CD14-positive monocyte (primary cell): ENCODE measurements around the gene PREP. TPM values are rescaled to one million over a fixed set of nuclear protein-coding genes. Genes with fewer than 3 reads are reported as not detected.

Experiments used
- DNase-seq, 3 donors: peaks; one replicate each; pipeline ENCODE4 v3.0.0-alpha.2; 2011 to 2022
- H2AFZ ChIP-seq: 2 replicates; pipeline ENCODE4 v1.6.0; 2012; ENCODE audit warnings: mild to moderate bottlenecking, low read depth, low read length, inconsistent platforms; ENCODE audit not compliant: insufficient read depth, poor library complexity, severe bottlenecking
- H3K27ac ChIP-seq, 2 donors: 1 replicate in 1 of 2; 2 replicates in 1 of 2; pipeline ENCODE4 v1.5.1; 2012 to 2013; ENCODE audit warnings: low read length in 2 of 2, control low read depth in 1 of 2, inconsistent platforms in 1 of 2, low read depth in 1 of 2, mild to moderate bottlenecking in 1 of 2
- H3K27me3 ChIP-seq, 2 donors: one replicate each; pipeline versions ENCODE4 v1.6.0 to v1.6.1; 2011 to 2013; ENCODE audit warnings: low read length in 2 of 2; ENCODE audit not compliant: control insufficient read depth in 2 of 2, insufficient read depth in 2 of 2
- H3K36me3 ChIP-seq, 2 donors: replicated peaks in 1 of 2; 1 replicate in 1 of 2; 2 replicates in 1 of 2; pipeline versions ENCODE4 v1.5.1 to v1.6.1; 2012 to 2013; ENCODE audit warnings: low read length in 2 of 2, control low read depth in 1 of 2, inconsistent platforms in 1 of 2, mild to moderate bottlenecking in 1 of 2; ENCODE audit not compliant: insufficient read depth in 2 of 2, control insufficient read depth in 1 of 2
- H3K4me1 ChIP-seq, 2 donors: 1 replicate in 1 of 2; 2 replicates in 1 of 2; pipeline versions ENCODE4 v1.5.1 to v1.6.1; 2012 to 2013; ENCODE audit warnings: low read length in 2 of 2, control low read depth in 1 of 2, inconsistent platforms in 1 of 2, mild to moderate bottlenecking in 1 of 2, moderate library complexity in 1 of 2; ENCODE audit not compliant: insufficient read depth in 2 of 2, control insufficient read depth in 1 of 2
- H3K4me2 ChIP-seq: replicated peaks from 2 replicates; pipeline ENCODE3; 2012; ENCODE audit warnings: low read length, moderate library complexity, mild to moderate bottlenecking; ENCODE audit not compliant: poor library complexity, severe bottlenecking; ENCODE audit errors: extremely low read depth
- H3K4me3 ChIP-seq, 3 experiments: fragments of 200-600 bp in 1 of 3; sonication (generic) in 1 of 3; replicated peaks in 1 of 3; 1 replicate in 2 of 3; 2 replicates in 1 of 3; pipeline ENCODE4 v1.5.1; 2011 to 2013; ENCODE audit warnings: low read length in 3 of 3, mild to moderate bottlenecking in 3 of 3, control low read depth in 2 of 3, low read depth in 2 of 3, inconsistent platforms in 1 of 3, moderate library complexity in 1 of 3
- H3K79me2 ChIP-seq: 2 replicates; pipeline ENCODE4 v1.6.0; 2012; ENCODE audit warnings: mild to moderate bottlenecking, control low read depth, inconsistent platforms, low read length, moderate library complexity; ENCODE audit not compliant: insufficient read depth
- H3K9ac ChIP-seq: 2 replicates; pipeline ENCODE4 v1.6.0; 2017; ENCODE audit warnings: low read length, mild to moderate bottlenecking; ENCODE audit not compliant: insufficient read depth, poor library complexity, severe bottlenecking
- H3K9me3 ChIP-seq, 2 donors: replicated peaks in 1 of 2; 1 replicate in 1 of 2; 2 replicates in 1 of 2; pipeline versions ENCODE4 v1.5.1 to v1.6.1; 2012 to 2013; ENCODE audit warnings: low read length in 2 of 2, control low read depth in 1 of 2; ENCODE audit not compliant: control insufficient read depth in 1 of 2, insufficient read depth in 1 of 2
- H4K20me1 ChIP-seq: 2 replicates; pipeline ENCODE4 v1.6.0; 2012; ENCODE audit warnings: mild to moderate bottlenecking, low read length, control low read depth, moderate library complexity; ENCODE audit not compliant: insufficient read depth
- H3K27ac Mint-ChIP-seq, 7 donors: one replicate each; pipeline ENCODE4 v1.8.0; 2020; ENCODE audit warnings: mild to moderate bottlenecking in 7 of 7, mixed read lengths in 7 of 7, moderate library complexity in 6 of 7, inconsistent platforms in 2 of 7
- H3K27me3 Mint-ChIP-seq, 3 donors: one replicate each; pipeline ENCODE4 v1.8.0; 2021 to 2022; ENCODE audit warnings: low read depth in 3 of 3, mild to moderate bottlenecking in 3 of 3, mixed read lengths in 3 of 3, moderate library complexity in 3 of 3, inconsistent platforms in 1 of 3
- H3K36me3 Mint-ChIP-seq, 2 donors: one replicate each; pipeline ENCODE4 v1.8.0; 2020; ENCODE audit warnings: mixed read lengths in 2 of 2, inconsistent platforms in 1 of 2, mild to moderate bottlenecking in 1 of 2
- H3K4me1 Mint-ChIP-seq: one replicate; pipeline ENCODE4 v1.8.0; 2020; ENCODE audit warnings: mild to moderate bottlenecking, mixed read lengths
- H3K4me3 Mint-ChIP-seq, 2 donors: one replicate each; pipeline ENCODE4 v1.8.0; 2020; ENCODE audit warnings: mild to moderate bottlenecking in 2 of 2, mixed read lengths in 2 of 2, moderate library complexity in 1 of 2
- H3K9me3 Mint-ChIP-seq, 7 donors: one replicate each; pipeline ENCODE4 v1.8.0; 2020 to 2022; ENCODE audit warnings: mixed read lengths in 7 of 7, mild to moderate bottlenecking in 6 of 7, moderate library complexity in 6 of 7, inconsistent platforms in 2 of 7
- CTCF ChIP-seq: fragments of 200-600 bp; IDR thresholded peaks from one replicate; pipeline ENCODE4 v1.8.0; 2022; ENCODE audit warnings: antibody characterized with exemption, mild to moderate bottlenecking
- WGBS: methylation state at CpG from one replicate; pipeline ENCODE4 v1.1.5; 2013; ENCODE audit warnings: missing lambda C conversion rate; ENCODE audit not compliant: insufficient coverage; 5-methylcytosine and 5-hydroxymethylcytosine counted together
- intact Hi-C, 2 donors: fragments of 100-400 bp; cut with micrococcal nuclease; formaldehyde crosslinking; loops; one replicate each; pipeline versions ENCODE4 v1.15.0 to v1.15.1; 2023
- polyA plus RNA-seq, 3 donors: library from polyadenylated mRNA; depleted of rRNA in 1 of 3; unstranded in 2 of 3; stranded (reverse) in 1 of 3; fragments of 300-500 nt in 2 of 3; fragments of >200 nt in 1 of 3; fragmentation: Illumina TruSeq in 2 of 3; gene quantifications; 1 replicate in 2 of 3; 2 replicates in 1 of 3; pipeline ENCODE4 v1.2.3, GENCODE V29; 2012 to 2021

Gene PREP
- polyA plus RNA-seq, 3 donors: 21.4 to 40.8 (median 30.7) TPM

- Histone ChIP-seq H3K36me3 (peaks cover 19 to 53% of the 10 kb centered on the region in 2 donors), H3K4me2 (no peak overlapping the region), H3K9ac (no peak overlapping the region), H3K4me1 (peaks cover 0 to 5% of the 10 kb centered on the region in 2 donors), H3K4me3 (no peak overlapping the region), H3K27ac (no peak overlapping the region), H4K20me1 (peaks cover 70% of the 10 kb centered on the region), H3K79me2 (peaks cover 65% of the 10 kb centered on the region), H3K9me3 (no peaks in the 10 kb centered on the region), H2AFZ (no peak overlapping the region), H3K27me3 (no peaks in the 10 kb centered on the region)
- H3K9me3 Mint-ChIP-seq: no peaks in the 10 kb centered on the region
- 97% methylated on average over 2 of the region's 2 CpGs for WGBS
- peaks cover 40 to 52% of the 10 kb centered on the region in 2 donors for H3K36me3 Mint-ChIP-seq
- no peak overlapping the region for H3K4me3 Mint-ChIP-seq
- TF ChIP-seq CTCF: no peak
- peaks cover 13% of the 10 kb centered on the region for H3K4me1 Mint-ChIP-seq
- no peaks in the 10 kb centered on the region for H3K27me3 Mint-ChIP-seq
- intact Hi-C loops: no loop called here
- H3K27ac Mint-ChIP-seq: no peak overlapping the region
- no peak for DNase-seq
These were observed 22.2 kb downstream of the PREP start for GRCh38 chr6:105380634-105381033.

GRCh38 chr6:105375797-105376196, 27.1 kb downstream of the PREP start:
- Histone ChIP-seq H3K4me2 (no peak overlapping the region), H3K4me1 (peaks cover 0 to 5% of the 10 kb centered on the region in 2 donors), H3K36me3 (peaks cover 55 to 81% of the 10 kb centered on the region in 2 donors), H3K4me3 (no peak overlapping the region), H3K27ac (no peak overlapping the region), H2AFZ (no peak overlapping the region), H3K9me3 (no peaks in the 10 kb centered on the region), H4K20me1 (peaks cover 39% of the 10 kb centered on the region), H3K9ac (no peak overlapping the region), H3K79me2 (peaks cover 29% of the 10 kb centered on the region), H3K27me3 (no peaks in the 10 kb centered on the region)
- Mint-ChIP-seq H3K27me3 (no peaks in the 10 kb centered on the region), H3K4me1 (peaks cover 13% of the 10 kb centered on the region), H3K36me3 (peaks cover 50 to 66% of the 10 kb centered on the region in 2 donors), H3K27ac (peak overlapping the region in 2 of 7 donors; percentile 13 to 31), H3K4me3 (no peak overlapping the region), H3K9me3 (no peaks in the 10 kb centered on the region)
- TF ChIP-seq CTCF: no peak
- WGBS: 100% methylated on average over 2 of the region's 3 CpGs
- DNase-seq: no peak
- intact Hi-C loops: no loop called here
